Type B pancreatic cell (in vitro differentiated cells): ENCODE data around the gene CISTR. TPM values are rescaled to one million over a fixed set of nuclear protein-coding genes. Genes with fewer than 3 reads are reported as not detected.

ENCODE experiments used
- DNase-seq: peaks from one replicate; pipeline ENCODE4 v3.0.0; 2021; ENCODE audit warnings: mixed read lengths; ENCODE audit not compliant: unreplicated experiment; ENCODE audit errors: extremely low spot score
- H3K27ac Mint-ChIP-seq: 2 replicates; pipeline ENCODE4 v1.8.0; 2021; ENCODE audit warnings: mild to moderate bottlenecking, mixed read lengths
- H3K27me3 Mint-ChIP-seq: 2 replicates; pipeline ENCODE4 v1.8.0; 2021; ENCODE audit warnings: mixed read lengths
- H3K36me3 Mint-ChIP-seq: 2 replicates; pipeline ENCODE4 v1.8.0; 2021; ENCODE audit warnings: mixed read lengths
- H3K4me1 Mint-ChIP-seq: one replicate; pipeline ENCODE4 v1.8.0; 2021; ENCODE audit warnings: mixed read lengths; ENCODE audit not compliant: unreplicated experiment
- H3K4me3 Mint-ChIP-seq: 2 replicates; pipeline ENCODE4 v1.8.0; 2021; ENCODE audit warnings: mild to moderate bottlenecking, mixed read lengths
- H3K9me3 Mint-ChIP-seq: 2 replicates; pipeline ENCODE4 v1.8.0; 2021; ENCODE audit warnings: mixed read lengths
- CTCF ChIP-seq: fragments of 200-600 bp; sonication (generic); conservative IDR thresholded peaks from 2 replicates; pipeline ENCODE4 v1.5.0; 2021; ENCODE audit warnings: antibody characterized with exemption, mild to moderate bottlenecking
- total RNA-seq: library from RNA; stranded (reverse); gene quantifications from 2 replicates; pipeline ENCODE4 v1.2.1, GENCODE V29; 2021; ENCODE audit warnings: low replicate concordance

CISTR gene
- total RNA-seq, 1 donor from 2014 or later: not detected

GRCh38 chr12:53789570-53789969 is 37.8 kb upstream of the CISTR start:
- Mint-ChIP-seq H3K36me3 (no peaks in the 10 kb centered on the region), H3K27me3 (peaks cover 53% of the 10 kb centered on the region), H3K27ac (no peak overlapping the region), H3K4me1 (no peaks in the 10 kb centered on the region), H3K4me3 (no peak overlapping the region), H3K9me3 (no peaks in the 10 kb centered on the region)
- no peak for TF ChIP-seq CTCF
- DNase-seq: no peak

- H3K9me3 Mint-ChIP-seq: no peaks in the 10 kb centered on the region
- peaks cover 58% of the 10 kb centered on the region for H3K27me3 Mint-ChIP-seq
- H3K36me3 Mint-ChIP-seq: no peaks in the 10 kb centered on the region
- TF ChIP-seq CTCF: no peak
- no peak overlapping the region for H3K4me3 Mint-ChIP-seq
- no peak overlapping the region for H3K27ac Mint-ChIP-seq
- DNase-seq: no peak
- no peaks in the 10 kb centered on the region for H3K4me1 Mint-ChIP-seq
Observed at GRCh38 chr12:53788892-53789291, 37.1 kb upstream of the CISTR start.

- Mint-ChIP-seq H3K27ac (no peak overlapping the region), H3K4me1 (no peaks in the 10 kb centered on the region), H3K36me3 (no peaks in the 10 kb centered on the region), H3K9me3 (no peaks in the 10 kb centered on the region), H3K4me3 (no peak overlapping the region), H3K27me3 (peaks cover 83% of the 10 kb centered on the region)
- no peak for DNase-seq
- no peak for TF ChIP-seq CTCF
Observed at GRCh38 chr12:53786411-53786810, 34.6 kb upstream of the CISTR start.

GRCh38 chr12:53785161-53785560 is 33.4 kb upstream of the CISTR start:
- no peak for TF ChIP-seq CTCF
- H3K4me1 Mint-ChIP-seq: no peaks in the 10 kb centered on the region
- H3K27me3 Mint-ChIP-seq: peaks cover 93% of the 10 kb centered on the region
- H3K36me3 Mint-ChIP-seq: no peaks in the 10 kb centered on the region
- no peaks in the 10 kb centered on the region for H3K9me3 Mint-ChIP-seq
- DNase-seq: no peak
- no peak overlapping the region for H3K27ac Mint-ChIP-seq
- no peak overlapping the region for H3K4me3 Mint-ChIP-seq

GRCh38 chr12:53782093-53782703 is 30.4 kb upstream of the CISTR start:
- no peak overlapping the region for H3K27ac Mint-ChIP-seq
- TF ChIP-seq CTCF: no peak
- H3K36me3 Mint-ChIP-seq: no peaks in the 10 kb centered on the region
- peaks cover 87% of the 10 kb centered on the region for H3K27me3 Mint-ChIP-seq
- no peak overlapping the region for H3K4me3 Mint-ChIP-seq
- DNase-seq: no peak
- no peaks in the 10 kb centered on the region for H3K4me1 Mint-ChIP-seq
- H3K9me3 Mint-ChIP-seq: no peaks in the 10 kb centered on the region
